H9 (cell line): Measurements from ENCODE around the gene TBXAS1. TPM values are rescaled to one million over a fixed set of nuclear protein-coding genes. Genes with fewer than 3 reads are reported as not detected.

Source experiments
- DNase-seq: peaks from one replicate; pipeline ENCODE4 v3.0.0-alpha.2; 2017
- H2AFZ ChIP-seq: one replicate; pipeline ENCODE4 v1.6.1; 2013; ENCODE audit warnings: mild to moderate bottlenecking, low read length, control low read depth, moderate library complexity
- H2AK5ac ChIP-seq: 2 replicates; pipeline ENCODE4 v1.6.1; 2013; ENCODE audit warnings: low read length, control low read depth, mixed read lengths; ENCODE audit not compliant: insufficient read length
- H2BK120ac ChIP-seq: one replicate; pipeline ENCODE4 v1.6.1; 2013; ENCODE audit warnings: low read depth, mild to moderate bottlenecking, low read length, control low read depth, inconsistent platforms; ENCODE audit not compliant: poor library complexity, severe bottlenecking
- H2BK12ac ChIP-seq: 2 replicates; pipeline ENCODE4 v1.6.1; 2013; ENCODE audit warnings: low read length, control low read depth, mixed read lengths, low read depth; ENCODE audit not compliant: insufficient read length
- H2BK15ac ChIP-seq: 2 replicates; pipeline ENCODE4 v1.6.1; 2013; ENCODE audit warnings: low read depth, low read length, control low read depth
- H2BK20ac ChIP-seq: one replicate; pipeline ENCODE4 v1.6.1; 2013; ENCODE audit warnings: low read depth, mild to moderate bottlenecking, low read length, control low read depth, inconsistent platforms; ENCODE audit not compliant: poor library complexity, severe bottlenecking
- H2BK5ac ChIP-seq: 2 replicates; pipeline ENCODE4 v1.6.1; 2013; ENCODE audit warnings: low read length, control low read depth, mixed read lengths; ENCODE audit not compliant: insufficient read length
- H3K14ac ChIP-seq: 2 replicates; pipeline ENCODE4 v1.6.1; 2013; ENCODE audit warnings: low read length, control low read depth; ENCODE audit not compliant: insufficient read depth
- H3K18ac ChIP-seq: 2 replicates; pipeline ENCODE4 v1.6.1; 2013; ENCODE audit warnings: low read depth, mild to moderate bottlenecking, mixed read lengths, low read length, control low read depth; ENCODE audit not compliant: insufficient read length
- H3K23ac ChIP-seq: 2 replicates; pipeline ENCODE4 v1.6.1; 2013; ENCODE audit warnings: low read length, control low read depth, mixed read lengths, low read depth; ENCODE audit not compliant: insufficient read length
- H3K23me2 ChIP-seq: 2 replicates; pipeline ENCODE4 v1.6.1; 2013; ENCODE audit warnings: low read depth, mild to moderate bottlenecking, mixed read lengths, low read length, control low read depth; ENCODE audit not compliant: insufficient read length, poor library complexity, severe bottlenecking
- H3K27ac ChIP-seq: 2 replicates; pipeline ENCODE4 v1.5.1; 2013; ENCODE audit warnings: low read length, control low read depth, mixed read lengths, low read depth; ENCODE audit not compliant: insufficient read length
- H3K27me3 ChIP-seq: 2 replicates; pipeline ENCODE4 v1.6.1; 2013; ENCODE audit warnings: low read length, control low read depth, inconsistent platforms; ENCODE audit not compliant: insufficient read depth
- H3K4ac ChIP-seq: 2 replicates; pipeline ENCODE4 v1.6.1; 2013; ENCODE audit warnings: low read depth, mild to moderate bottlenecking, control low read depth, inconsistent platforms, low read length, moderate library complexity
- H3K4me1 ChIP-seq: 2 replicates; pipeline ENCODE4 v1.6.1; 2013; ENCODE audit warnings: low read length, control low read depth, inconsistent platforms; ENCODE audit not compliant: insufficient read depth
- H3K4me2 ChIP-seq: 2 replicates; pipeline ENCODE4 v1.6.1; 2013; ENCODE audit warnings: low read length, control low read depth, mixed read lengths; ENCODE audit not compliant: insufficient read length, insufficient read depth
- H3K56ac ChIP-seq: 2 replicates; pipeline ENCODE4 v1.6.1; 2013; ENCODE audit warnings: low read depth, mild to moderate bottlenecking, mixed read lengths, low read length, control low read depth; ENCODE audit not compliant: insufficient read length
- H3K79me1 ChIP-seq: 2 replicates; pipeline ENCODE4 v1.6.1; 2013; ENCODE audit warnings: low read depth, mild to moderate bottlenecking, moderate library complexity, low read length, control low read depth, inconsistent platforms; ENCODE audit not compliant: insufficient read depth, poor library complexity, severe bottlenecking
- H3K79me2 ChIP-seq: 2 replicates; pipeline ENCODE4 v1.6.1; 2013; ENCODE audit warnings: low read length, control low read depth, inconsistent platforms; ENCODE audit not compliant: insufficient read depth
- H3K9ac ChIP-seq: 2 replicates; pipeline ENCODE4 v1.6.1; 2013; ENCODE audit warnings: low read length, control low read depth, mixed read lengths; ENCODE audit not compliant: insufficient read length; ENCODE audit errors: extremely low read depth
- H3K9me3 ChIP-seq: one replicate; pipeline ENCODE4 v1.6.1; 2013; ENCODE audit warnings: low read depth, low read length, inconsistent platforms; ENCODE audit not compliant: control insufficient read depth
- H3T11ph ChIP-seq: one replicate; pipeline ENCODE4 v1.6.1; 2013; ENCODE audit warnings: mild to moderate bottlenecking, low read length, control low read depth, inconsistent platforms
- H4K20me1 ChIP-seq: one replicate; pipeline ENCODE4 v1.6.1; 2013; ENCODE audit not compliant: control insufficient read depth, insufficient read length, insufficient read depth
- H4K5ac ChIP-seq: 2 replicates; pipeline ENCODE4 v1.6.1; 2013; ENCODE audit warnings: low read depth, mild to moderate bottlenecking, mixed read lengths, low read length, control low read depth; ENCODE audit not compliant: insufficient read length
- H4K8ac ChIP-seq: replicated peaks from 2 replicates; pipeline ENCODE4 v1.6.1; 2013; ENCODE audit warnings: low read length, control low read depth, mixed read lengths, low read depth; ENCODE audit not compliant: insufficient read length
- H4K91ac ChIP-seq: 2 replicates; pipeline ENCODE4 v1.6.1; 2013; ENCODE audit warnings: low read depth, mild to moderate bottlenecking, moderate library complexity, mixed read lengths, low read length, control low read depth; ENCODE audit not compliant: insufficient read length
- H3K27ac Mint-ChIP-seq, 3 experiments: 2 replicates in 2 of 3; 3 replicates in 1 of 3; pipeline ENCODE4 v1.8.0; 2020 to 2021; ENCODE audit warnings: mixed read lengths in 3 of 3, mild to moderate bottlenecking in 1 of 3, moderate library complexity in 1 of 3
- H3K27me3 Mint-ChIP-seq: 2 replicates; pipeline ENCODE4 v1.8.0; 2021; ENCODE audit warnings: low read depth, mild to moderate bottlenecking, moderate library complexity, mixed read lengths
- H3K36me3 Mint-ChIP-seq, 3 experiments: 2 replicates in 2 of 3; 3 replicates in 1 of 3; pipeline ENCODE4 v1.8.0; 2020 to 2021; ENCODE audit warnings: low read depth in 3 of 3, mixed read lengths in 3 of 3; ENCODE audit not compliant: insufficient read depth in 1 of 3
- H3K4me1 Mint-ChIP-seq, 2 experiments: 2 replicates each; pipeline ENCODE4 v1.8.0; 2020; ENCODE audit warnings: mixed read lengths in 2 of 2
- H3K4me3 Mint-ChIP-seq, 2 experiments: 2 replicates in 1 of 2; 3 replicates in 1 of 2; pipeline ENCODE4 v1.8.0; 2020 to 2021; ENCODE audit warnings: mild to moderate bottlenecking in 2 of 2, mixed read lengths in 2 of 2, moderate library complexity in 1 of 2
- H3K9me3 Mint-ChIP-seq, 2 experiments: 2 replicates in 1 of 2; 3 replicates in 1 of 2; pipeline ENCODE4 v1.8.0; 2020; ENCODE audit warnings: mild to moderate bottlenecking in 2 of 2, mixed read lengths in 2 of 2, moderate library complexity in 1 of 2
- CTCF ChIP-seq: fragments of 200-600 bp; sonication (generic); conservative IDR thresholded peaks from 3 replicates; pipeline ENCODE4 v1.8.0; 2021; ENCODE audit warnings: antibody characterized with exemption, mild to moderate bottlenecking
- WGBS: extraction: QIAGEN DNeasy Blood & Tissue Kit; methylation state at CpG from one replicate; pipeline ENCODE4 v1.1.7; 2013; ENCODE audit warnings: missing lambda C conversion rate, low lambda C conversion rate, mixed read lengths; ENCODE audit not compliant: insufficient read length; ENCODE audit errors: extremely low coverage; 5-methylcytosine and 5-hydroxymethylcytosine counted together
- total RNA-seq: library from RNA; stranded (reverse); gene quantifications from 2 replicates; pipeline ENCODE4 v1.2.1, GENCODE V29; 2021

TBXAS1 gene
- total RNA-seq, 1 experiment from 2014 or later: 0.39 TPM

DNA sequence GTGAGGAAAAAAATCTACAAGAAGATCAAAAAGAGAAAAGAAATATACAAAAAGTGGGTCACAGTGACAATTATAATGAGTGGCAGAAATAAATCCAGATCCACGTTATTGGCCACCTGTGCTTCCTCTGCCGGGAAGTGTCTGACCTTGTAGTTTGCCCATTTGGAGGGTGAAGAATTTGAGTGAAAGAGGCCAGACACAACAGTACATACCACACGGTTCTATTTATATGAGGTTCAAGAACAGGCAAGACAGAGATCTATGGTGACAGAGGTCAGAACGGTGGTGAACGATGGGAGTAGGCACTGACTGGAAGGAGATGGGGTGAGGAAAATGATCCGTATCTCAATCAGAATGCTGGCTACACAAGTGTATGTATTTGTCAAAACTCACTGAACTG is 216.6 kb downstream of the TBXAS1 start:
- WGBS: no CpG with 5 or more reads among the region's 6 CpGs
- no peaks in the 10 kb centered on the region for H3K79me1 ChIP-seq
- no peak overlapping the region for H2BK120ac ChIP-seq
- H3T11ph ChIP-seq: no peak overlapping the region
- no peak overlapping the region for H4K91ac ChIP-seq
- H4K8ac ChIP-seq: no peak overlapping the region
- H3K23ac ChIP-seq: no peak overlapping the region
- H3K4me1 ChIP-seq: no peaks in the 10 kb centered on the region
- H3K23me2 ChIP-seq: no peaks in the 10 kb centered on the region
- H3K4ac ChIP-seq: no peak overlapping the region
- H3K27ac ChIP-seq: no peak overlapping the region
- no peak overlapping the region for H2BK12ac ChIP-seq
- no peak for DNase-seq
- Mint-ChIP-seq H3K4me1 (no peaks in the 10 kb centered on the region), H3K27me3 (no peaks in the 10 kb centered on the region), H3K4me3 (no peak overlapping the region), H3K9me3 (no peaks in the 10 kb centered on the region), H3K27ac (no peak overlapping the region), H3K36me3 (peaks cover 0 to 13% (median 0%) of the 10 kb centered on the region in 3 experiments; a peak in 3 of 7 replicates)
- H4K5ac ChIP-seq: no peak overlapping the region
- no peak overlapping the region for H2AK5ac ChIP-seq
- no peaks in the 10 kb centered on the region for H3K9me3 ChIP-seq
- H3K56ac ChIP-seq: no peak overlapping the region
- H2AFZ ChIP-seq: no peak overlapping the region
- H3K18ac ChIP-seq: no peak overlapping the region
- no peak overlapping the region for H2BK20ac ChIP-seq
- H3K4me2 ChIP-seq: no peak overlapping the region
- no peaks in the 10 kb centered on the region for H3K27me3 ChIP-seq
- no peak overlapping the region for H2BK5ac ChIP-seq
- H3K14ac ChIP-seq: no peak overlapping the region
- TF ChIP-seq CTCF: no peak
- no peaks in the 10 kb centered on the region for H4K20me1 ChIP-seq
- no peak overlapping the region for H2BK15ac ChIP-seq
- H3K9ac ChIP-seq: no peak overlapping the region
- no peaks in the 10 kb centered on the region; the same call in 1 of the 2 replicates for H3K79me2 ChIP-seq
